Stomach (tissue), 9 donors: ENCODE results near the gene KCNH8. TPM values are rescaled to one million over a fixed set of nuclear protein-coding genes. Genes with fewer than 3 reads are reported as not detected.

Experiments
- DNase-seq, 2 donors: peaks; one replicate each; pipeline versions ENCODE4 v3.0.0 to v3.0.0-alpha.2; 2013 to 2019
- H3K27ac ChIP-seq, 5 donors: fragments of 200-600 bp in 4 of 5; sonication (generic) in 4 of 5; one replicate each; pipeline ENCODE4 v1.5.1; 2013 to 2019; ENCODE audit warnings: mild to moderate bottlenecking in 1 of 5, moderate library complexity in 1 of 5
- H3K27me3 ChIP-seq, 3 donors: fragments of 200-600 bp; sonication (generic); one replicate each; pipeline ENCODE4 v1.5.1; 2017 to 2019; ENCODE audit warnings: mixed run types in 1 of 3
- H3K36me3 ChIP-seq, 4 donors: fragments of 200-600 bp; sonication (generic); 1 replicate in 3 of 4; 2 replicates in 1 of 4; pipeline ENCODE4 v1.5.1; 2016 to 2019
- H3K4me1 ChIP-seq, 4 donors: fragments of 200-600 bp; sonication (generic); one replicate each; pipeline ENCODE4 v1.5.1; 2016 to 2019
- H3K4me3 ChIP-seq, 4 donors: fragments of 200-600 bp; sonication (generic) in 3 of 4; one replicate each; pipeline ENCODE4 v1.5.1; 2016 to 2019; ENCODE audit warnings: mild to moderate bottlenecking in 1 of 4
- H3K9me3 ChIP-seq, 4 donors: fragments of 200-600 bp; sonication (generic); one replicate each; pipeline ENCODE4 v1.5.1; 2016 to 2019
- EP300 ChIP-seq: sonication (generic); formaldehyde crosslinking; IDR thresholded peaks from one replicate; pipeline ENCODE4 v1.6.1; 2017; ENCODE audit warnings: antibody characterized with exemption
- POLR2A ChIP-seq, 4 donors: fragments of 450-650 bp; IDR thresholded peaks; one replicate each; pipeline ENCODE4 v1.6.1; 2016; ENCODE audit warnings: antibody characterized with exemption in 4 of 4, control low read depth in 2 of 4, mild to moderate bottlenecking in 1 of 4, moderate library complexity in 1 of 4
- POLR2AphosphoS5 ChIP-seq, 3 donors: sonication (generic); formaldehyde crosslinking; IDR thresholded peaks; one replicate each; pipeline ENCODE4 v1.6.1; 2016; ENCODE audit warnings: antibody characterized with exemption in 3 of 3
- WGBS, 5 donors: extraction: QIAGEN DNeasy Blood & Tissue Kit in 3 of 5; methylation state at CpG; one replicate each; pipeline versions ENCODE4 v1.1.5 to v1.1.7; 2013 to 2018; 5-methylcytosine and 5-hydroxymethylcytosine counted together
- intact Hi-C: fragments of 100-400 bp; cut with DNase I; formaldehyde crosslinking; loops from one replicate; pipeline ENCODE4 v1.15.1; 2023; ENCODE audit warnings: low total_unique reads
- polyA plus RNA-seq, 3 donors: library from polyadenylated mRNA; stranded (reverse); fragments of 200-250 nt; gene quantifications; one replicate each; pipeline ENCODE4 v1.2.3, GENCODE V29; 2013
- total RNA-seq, 5 donors: library from RNA; depleted of rRNA; stranded (reverse); fragments of >200 nt; gene quantifications; one replicate each; pipeline versions ENCODE4 v1.1.0 to v1.2.3, GENCODE V29; 2014 to 2016
- TF ChIP-seq, protein P1 (sequence below), 7 experiments: fragments of 450-650 bp in 4 of 7; fragments of 200-600 bp in 3 of 7; sonication (generic) in 3 of 7; IDR thresholded peaks; one replicate each; pipeline ENCODE4 v1.5.1; 2016 to 2019; ENCODE audit warnings: antibody characterized with exemption in 7 of 7, control low read depth in 2 of 7, mild to moderate bottlenecking in 1 of 7
- donor health status: healthy with polysubstance abuse.
- donor health status: Bipolar disorder and iron deficiency.
- donor health status: healthy.

The KCNH8 gene
- total and polyA plus RNA-seq, 8 donors = 0.29 to 5.3 (median 0.89) TPM; not detected in 1

DNA sequence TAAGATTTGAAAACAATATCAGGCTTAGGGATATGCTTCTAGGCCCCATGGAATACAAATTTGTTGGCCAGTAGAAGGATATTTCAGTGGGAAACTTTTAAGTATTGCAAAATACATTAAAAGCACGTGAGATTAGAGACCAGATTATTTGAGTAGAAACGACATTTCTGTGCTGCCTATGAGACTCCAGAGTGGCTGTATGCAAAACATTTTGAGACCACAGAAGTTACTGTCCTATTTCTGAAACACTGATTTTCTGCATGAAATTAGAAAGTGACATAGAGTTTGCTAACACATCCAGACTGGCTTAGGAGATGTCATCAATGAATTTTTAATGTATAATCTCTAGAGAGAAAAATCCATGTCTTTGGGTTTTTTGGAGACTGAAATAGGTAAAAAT lies 99.8 kb downstream of the KCNH8 start:
- Histone ChIP-seq H3K4me3 (no peak overlapping the region), H3K36me3 (no peaks in the 10 kb centered on the region), H3K27ac (no peak overlapping the region), H3K4me1 (no peaks in the 10 kb centered on the region), H3K9me3 (peaks cover 0 to 13% (median 0%) of the 10 kb centered on the region in 4 donors), H3K27me3 (no peaks in the 10 kb centered on the region)
- TF ChIP-seq POLR2A (IDR thresholded peaks at IDR 0.05) (no peak), POLR2AphosphoS5 (IDR thresholded peaks at IDR 0.05) (no peak), EP300 (no peak)
- TF ChIP-seq, protein P1, sequence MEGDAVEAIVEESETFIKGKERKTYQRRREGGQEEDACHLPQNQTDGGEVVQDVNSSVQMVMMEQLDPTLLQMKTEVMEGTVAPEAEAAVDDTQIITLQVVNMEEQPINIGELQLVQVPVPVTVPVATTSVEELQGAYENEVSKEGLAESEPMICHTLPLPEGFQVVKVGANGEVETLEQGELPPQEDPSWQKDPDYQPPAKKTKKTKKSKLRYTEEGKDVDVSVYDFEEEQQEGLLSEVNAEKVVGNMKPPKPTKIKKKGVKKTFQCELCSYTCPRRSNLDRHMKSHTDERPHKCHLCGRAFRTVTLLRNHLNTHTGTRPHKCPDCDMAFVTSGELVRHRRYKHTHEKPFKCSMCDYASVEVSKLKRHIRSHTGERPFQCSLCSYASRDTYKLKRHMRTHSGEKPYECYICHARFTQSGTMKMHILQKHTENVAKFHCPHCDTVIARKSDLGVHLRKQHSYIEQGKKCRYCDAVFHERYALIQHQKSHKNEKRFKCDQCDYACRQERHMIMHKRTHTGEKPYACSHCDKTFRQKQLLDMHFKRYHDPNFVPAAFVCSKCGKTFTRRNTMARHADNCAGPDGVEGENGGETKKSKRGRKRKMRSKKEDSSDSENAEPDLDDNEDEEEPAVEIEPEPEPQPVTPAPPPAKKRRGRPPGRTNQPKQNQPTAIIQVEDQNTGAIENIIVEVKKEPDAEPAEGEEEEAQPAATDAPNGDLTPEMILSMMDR (IDR thresholded peaks at IDR 0.05) = no peak
- DNase-seq = no peak
- intact Hi-C loops = no loop called here
- WGBS, 5 donors = 66 to 88% (median 76%) methylated on average over 2 of the region's 2 CpGs

DNA sequence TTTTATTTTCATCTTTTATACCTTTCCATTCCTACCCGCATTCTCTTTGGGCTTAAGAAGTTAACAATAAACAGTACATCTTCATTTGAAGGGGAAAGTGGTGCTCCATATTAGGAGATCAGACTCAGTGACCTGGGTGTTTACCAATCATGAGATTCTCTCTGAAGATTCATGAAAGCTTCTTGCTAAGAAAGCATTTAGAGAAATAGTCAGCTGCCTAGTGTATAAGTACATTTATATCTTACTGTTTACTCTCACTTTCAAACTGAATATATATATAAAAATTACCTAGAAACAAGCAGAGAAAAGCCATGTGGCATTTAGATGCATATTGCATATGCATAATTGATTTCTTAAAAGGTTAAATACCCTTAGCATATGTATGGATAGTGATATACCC lies 100.5 kb downstream of the KCNH8 start:
- Histone ChIP-seq H3K27me3 (no peaks in the 10 kb centered on the region), H3K27ac (no peak overlapping the region), H3K9me3 (peaks cover 0 to 13% (median 0%) of the 10 kb centered on the region in 4 donors), H3K36me3 (no peaks in the 10 kb centered on the region), H3K4me3 (no peak overlapping the region), H3K4me1 (no peaks in the 10 kb centered on the region)
- TF ChIP-seq, protein P1 (IDR thresholded peaks at IDR 0.05) = no peak
- TF ChIP-seq POLR2A (IDR thresholded peaks at IDR 0.05) (no peak), EP300 (no peak), POLR2AphosphoS5 (IDR thresholded peaks at IDR 0.05) (no peak)
- no peak for DNase-seq
- intact Hi-C loops = no loop called here
- 72 to 94% (median 82%) methylated on average over 1 of the region's 1 CpG for WGBS, 5 donors

DNA sequence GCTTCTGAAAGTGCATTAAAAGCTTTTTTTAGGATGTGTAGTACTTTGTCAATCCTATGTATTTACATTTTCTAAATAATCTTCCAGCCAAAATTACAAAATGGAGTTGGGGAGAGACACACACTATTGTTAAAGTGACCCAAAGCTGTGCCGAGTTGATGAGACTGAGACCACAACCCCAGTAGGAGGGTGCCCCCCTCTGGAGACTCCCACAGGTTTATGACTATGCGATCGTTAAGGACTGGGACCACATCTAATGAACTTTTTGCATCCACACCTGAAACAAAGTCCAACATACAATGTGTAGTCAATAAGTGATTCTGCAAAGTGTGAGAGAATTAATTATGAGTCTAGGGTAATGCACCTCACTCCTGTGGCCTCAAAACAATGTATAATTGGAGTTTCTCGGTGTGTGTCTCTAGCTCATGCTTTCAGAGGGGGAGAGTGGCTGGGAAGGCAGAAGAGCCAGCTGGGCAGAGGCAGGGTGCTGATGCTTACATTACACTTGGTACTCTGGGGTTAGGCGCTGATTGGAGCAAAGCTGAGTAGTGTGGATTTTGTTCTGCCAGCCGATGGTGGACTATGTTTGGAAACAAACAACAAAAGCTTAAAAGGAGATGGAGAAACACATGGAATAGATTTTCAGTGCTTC lies 102.8 kb downstream of the KCNH8 start:
- no peaks in the 10 kb centered on the region for H3K4me1 ChIP-seq
- H3K4me3 ChIP-seq = no peak overlapping the region
- no peaks in the 10 kb centered on the region for H3K27me3 ChIP-seq
- no peaks in the 10 kb centered on the region for H3K36me3 ChIP-seq
- no peak overlapping the region for H3K27ac ChIP-seq
- peaks cover 0 to 4% (median 0%) of the 10 kb centered on the region in 4 donors for H3K9me3 ChIP-seq
- intact Hi-C loops = no loop called here
- WGBS, 5 donors = 55 to 69% (median 63%) methylated on average over 6 of the region's 6 CpGs
- no peak for TF ChIP-seq EP300
- TF ChIP-seq POLR2AphosphoS5 (IDR thresholded peaks at IDR 0.05) = no peak
- DNase-seq = peak in 1 of 2 donors; percentile 5

DNA sequence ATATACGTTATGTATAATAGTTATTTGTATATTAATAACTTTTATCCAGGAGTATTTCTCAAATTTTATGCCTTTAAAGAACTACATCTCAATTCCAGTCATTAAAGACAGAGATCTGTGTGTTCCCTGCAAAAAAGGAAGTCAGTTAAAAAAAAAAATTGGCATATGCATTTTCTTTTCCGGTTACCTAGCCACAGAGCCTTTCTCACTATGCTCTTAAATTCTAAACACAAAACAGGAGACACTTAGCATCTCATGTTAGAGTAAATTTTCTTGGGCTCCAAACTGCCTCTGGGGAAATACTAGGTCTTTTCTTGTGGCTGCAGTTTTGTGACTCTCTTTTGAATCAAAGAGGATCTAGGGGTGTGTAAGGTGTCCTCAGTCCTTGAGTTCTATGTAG lies 105.9 kb downstream of the KCNH8 start:
- 73 to 83% (median 78%) methylated on average over 2 of the region's 2 CpGs for WGBS, 5 donors
- TF ChIP-seq POLR2A (IDR thresholded peaks at IDR 0.05) (no peak), POLR2AphosphoS5 (IDR thresholded peaks at IDR 0.05) (no peak), EP300 (no peak)
- TF ChIP-seq, protein P1 (IDR thresholded peaks at IDR 0.05) = no peak
- H3K27me3 ChIP-seq = no peaks in the 10 kb centered on the region
- no peaks in the 10 kb centered on the region for H3K36me3 ChIP-seq
- no peak overlapping the region for H3K4me3 ChIP-seq
- intact Hi-C loops = no loop called here
- H3K27ac ChIP-seq = no peak overlapping the region
- H3K9me3 ChIP-seq = peaks cover 0 to 5% (median 0%) of the 10 kb centered on the region in 4 donors
- no peak for DNase-seq
- no peaks in the 10 kb centered on the region for H3K4me1 ChIP-seq

DNA sequence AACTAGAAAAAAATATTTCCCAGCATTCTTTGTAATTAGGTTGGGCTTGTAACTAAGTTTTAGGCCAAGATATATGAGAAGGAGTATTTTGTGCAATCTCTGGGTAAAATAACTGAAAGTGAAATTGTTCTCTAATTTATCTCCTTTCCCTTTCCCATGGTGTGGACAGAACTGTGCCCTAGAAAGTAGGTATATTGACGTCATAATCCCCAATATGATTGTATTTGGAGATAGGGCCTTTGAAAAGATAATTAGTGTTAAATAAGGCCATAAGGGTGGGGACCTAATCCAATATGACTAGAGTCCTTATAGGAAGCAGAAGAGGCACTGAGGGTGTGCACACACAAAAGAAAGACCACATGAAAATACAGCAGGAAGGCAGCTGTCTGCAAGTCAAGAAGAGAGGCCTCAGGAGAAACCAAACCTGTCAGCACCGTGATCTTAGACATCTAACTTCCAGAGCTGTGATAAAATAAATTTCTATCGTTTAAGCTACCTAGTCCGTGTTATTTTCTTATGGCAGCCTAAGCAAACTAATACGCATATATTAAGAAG lies 106.6 kb downstream of the KCNH8 start:
- Histone ChIP-seq H3K27ac (no peak overlapping the region), H3K27me3 (no peaks in the 10 kb centered on the region), H3K9me3 (peaks cover 0 to 5% (median 0%) of the 10 kb centered on the region in 4 donors), H3K36me3 (no peaks in the 10 kb centered on the region), H3K4me1 (no peaks in the 10 kb centered on the region), H3K4me3 (no peak overlapping the region)
- WGBS, 5 donors = 84 to 86% (median 85%) methylated on average over 5 of the region's 5 CpGs
- intact Hi-C loops = no loop called here
- no peak for DNase-seq
- TF ChIP-seq, protein P1 (IDR thresholded peaks at IDR 0.05) = no peak
- TF ChIP-seq EP300 (no peak), POLR2AphosphoS5 (IDR thresholded peaks at IDR 0.05) (no peak), POLR2A (IDR thresholded peaks at IDR 0.05) (no peak)
